ENCODE results near the gene CNPY1.
"Not testable (repeated sequence)": the region's sequence is repeated elsewhere in the genome, so short reads cannot be mapped to it uniquely, and the experiment has no call there.

CNPY1 gene

DNA sequence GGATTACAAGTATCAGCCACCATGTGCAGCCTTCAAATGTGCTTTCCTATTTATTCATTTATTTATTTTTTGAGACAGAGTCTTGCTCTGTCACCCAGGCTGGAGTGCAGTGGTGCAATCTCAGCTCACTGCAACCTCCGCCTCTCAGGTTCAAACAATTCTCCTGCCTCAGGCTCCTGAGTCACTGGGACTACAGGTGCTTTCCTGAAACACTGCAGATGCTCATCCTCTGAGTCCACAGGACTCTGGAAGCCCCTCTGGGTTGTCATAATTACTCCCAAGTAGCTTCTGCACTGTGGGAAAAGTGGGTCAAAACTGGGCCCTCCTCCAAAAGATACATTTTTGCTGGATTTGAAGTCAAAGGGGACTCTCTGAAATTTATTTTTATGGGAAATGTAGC, at the start of gene CNPY1:
Gene CNPY1, minus strand, starts transcription at position 111 of the 400 bp plus-strand sequence. CDS start 630 bp downstream, outside the sequence.
- not testable (repeated sequence) for H3K36me3 Mint-ChIP-seq (ENCODE audit: low read depth); H3K4me3 Mint-ChIP-seq; H3K9me3 Mint-ChIP-seq; DNase-seq; H3K4me1 Mint-ChIP-seq; H3K27ac Mint-ChIP-seq
- peaks cover 22% of the 10 kb centered on the region for H3K27me3 Mint-ChIP-seq (ENCODE audit: low read depth, poor library complexity)

DNA sequence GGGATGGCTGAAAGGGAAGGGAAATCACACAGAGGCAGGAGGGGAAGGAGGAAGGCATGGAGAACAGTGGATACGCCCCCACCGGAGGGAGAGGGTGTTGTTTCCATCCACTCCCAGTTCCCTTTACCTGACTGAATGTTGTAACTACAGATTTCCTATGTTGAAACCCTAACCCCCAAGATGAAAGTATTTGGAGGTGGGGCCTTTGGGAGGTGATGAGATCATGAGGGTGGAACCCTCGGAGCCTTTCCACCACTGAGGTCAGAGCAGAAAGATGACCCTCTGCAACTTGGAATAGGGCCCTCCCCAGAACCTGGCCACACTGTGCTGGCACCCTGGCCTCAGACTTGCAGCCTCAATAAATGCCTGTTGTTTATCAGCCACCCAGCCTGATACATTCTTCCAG, 48.6 kb upstream of the CNPY1 start:
- no peak for DNase-seq
- Mint-ChIP-seq H3K4me3 (no peak overlapping the region), H3K4me1 (peaks cover 26% of the 10 kb centered on the region), H3K36me3 (ENCODE audit: low read depth) (no peaks in the 10 kb centered on the region), H3K9me3 (no peaks in the 10 kb centered on the region), H3K27ac (no peak overlapping the region), H3K27me3 (ENCODE audit: low read depth, poor library complexity) (peaks cover 6% of the 10 kb centered on the region)
- TF ChIP-seq, protein P1, sequence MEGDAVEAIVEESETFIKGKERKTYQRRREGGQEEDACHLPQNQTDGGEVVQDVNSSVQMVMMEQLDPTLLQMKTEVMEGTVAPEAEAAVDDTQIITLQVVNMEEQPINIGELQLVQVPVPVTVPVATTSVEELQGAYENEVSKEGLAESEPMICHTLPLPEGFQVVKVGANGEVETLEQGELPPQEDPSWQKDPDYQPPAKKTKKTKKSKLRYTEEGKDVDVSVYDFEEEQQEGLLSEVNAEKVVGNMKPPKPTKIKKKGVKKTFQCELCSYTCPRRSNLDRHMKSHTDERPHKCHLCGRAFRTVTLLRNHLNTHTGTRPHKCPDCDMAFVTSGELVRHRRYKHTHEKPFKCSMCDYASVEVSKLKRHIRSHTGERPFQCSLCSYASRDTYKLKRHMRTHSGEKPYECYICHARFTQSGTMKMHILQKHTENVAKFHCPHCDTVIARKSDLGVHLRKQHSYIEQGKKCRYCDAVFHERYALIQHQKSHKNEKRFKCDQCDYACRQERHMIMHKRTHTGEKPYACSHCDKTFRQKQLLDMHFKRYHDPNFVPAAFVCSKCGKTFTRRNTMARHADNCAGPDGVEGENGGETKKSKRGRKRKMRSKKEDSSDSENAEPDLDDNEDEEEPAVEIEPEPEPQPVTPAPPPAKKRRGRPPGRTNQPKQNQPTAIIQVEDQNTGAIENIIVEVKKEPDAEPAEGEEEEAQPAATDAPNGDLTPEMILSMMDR (IDR thresholded peaks at IDR 0.05), result no peak

DNA sequence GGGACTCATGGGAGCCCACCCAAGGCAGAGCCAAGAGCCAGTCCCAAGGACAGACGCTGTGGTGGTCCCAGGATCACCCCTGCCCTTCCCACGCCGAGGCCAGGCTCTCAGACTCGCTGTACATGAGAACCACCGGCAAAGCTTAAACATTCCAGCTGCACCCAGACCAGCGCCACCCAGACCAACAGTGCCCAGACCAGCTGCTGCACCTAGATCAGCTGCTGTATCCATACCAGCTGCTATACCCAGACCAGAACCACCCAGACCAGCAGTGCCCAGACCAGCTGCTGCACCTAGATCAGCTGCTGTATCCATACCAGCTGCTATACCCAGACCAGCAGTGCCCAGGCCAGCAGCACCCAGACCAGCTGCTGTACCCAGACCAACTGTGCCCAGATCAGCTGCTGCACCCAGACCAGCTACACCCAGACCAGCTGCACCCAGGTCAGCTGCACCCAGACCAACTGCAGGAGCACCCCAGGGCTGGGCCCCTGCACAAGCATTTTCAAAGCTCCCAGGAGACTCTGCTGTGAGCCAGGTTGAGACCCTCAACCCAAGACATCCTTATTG, 47.9 kb upstream of the CNPY1 start:
- TF ChIP-seq, protein P1 (IDR thresholded peaks at IDR 0.05), result no peak
- H3K27ac Mint-ChIP-seq, result no peak overlapping the region

DNA sequence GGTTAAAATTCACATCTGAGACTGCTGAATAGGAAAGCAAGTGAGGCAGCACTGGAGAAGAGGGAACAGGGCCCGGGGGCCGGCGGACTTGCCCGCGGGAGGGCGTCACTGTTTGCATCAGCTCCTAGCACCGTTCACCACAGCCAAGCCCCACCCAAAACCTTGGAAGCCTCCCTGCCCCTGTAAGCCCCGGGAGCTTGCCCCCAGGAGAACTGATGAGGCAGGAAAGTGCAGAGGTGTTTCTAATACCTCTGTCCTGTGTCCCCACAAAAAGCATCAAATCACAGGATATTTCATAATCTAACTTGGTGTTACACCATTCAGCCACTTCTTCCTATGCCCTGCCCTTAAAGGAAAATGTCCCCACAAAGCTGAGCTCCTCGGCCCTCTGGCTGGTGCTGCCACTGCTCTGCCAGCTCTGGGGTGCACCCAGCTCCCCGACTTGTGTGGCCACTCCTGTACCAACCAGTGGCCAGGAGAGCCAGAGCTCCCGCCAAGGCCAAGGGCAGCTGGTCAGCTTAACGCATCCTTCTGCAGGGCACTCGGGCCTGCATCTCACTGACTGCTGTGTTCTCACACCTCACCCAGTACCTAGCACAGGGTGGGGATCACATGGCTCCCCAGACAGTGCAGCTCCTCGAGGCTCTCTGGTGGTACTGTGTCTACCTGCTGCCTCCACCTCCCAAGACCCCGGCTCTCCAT, 47.3 kb upstream of the CNPY1 start:
- Mint-ChIP-seq H3K4me3 (no peak overlapping the region), H3K4me1 (peaks cover 27% of the 10 kb centered on the region), H3K9me3 (no peaks in the 10 kb centered on the region), H3K27ac (no peak overlapping the region), H3K27me3 (ENCODE audit: low read depth, poor library complexity) (peaks cover 6% of the 10 kb centered on the region), H3K36me3 (ENCODE audit: low read depth) (no peaks in the 10 kb centered on the region)
- no peak for DNase-seq
- TF ChIP-seq, protein P1 (IDR thresholded peaks at IDR 0.05), result no peak

More for the DNA sequence above, 47.9 kb upstream of the CNPY1 start:
- Mint-ChIP-seq H3K27me3 (ENCODE audit: low read depth, poor library complexity) (peaks cover 6% of the 10 kb centered on the region), H3K4me3 (no peak overlapping the region), H3K4me1 (peaks cover 27% of the 10 kb centered on the region), H3K9me3 (no peaks in the 10 kb centered on the region), H3K36me3 (ENCODE audit: low read depth) (no peaks in the 10 kb centered on the region)
- no peak for DNase-seq

DNA sequence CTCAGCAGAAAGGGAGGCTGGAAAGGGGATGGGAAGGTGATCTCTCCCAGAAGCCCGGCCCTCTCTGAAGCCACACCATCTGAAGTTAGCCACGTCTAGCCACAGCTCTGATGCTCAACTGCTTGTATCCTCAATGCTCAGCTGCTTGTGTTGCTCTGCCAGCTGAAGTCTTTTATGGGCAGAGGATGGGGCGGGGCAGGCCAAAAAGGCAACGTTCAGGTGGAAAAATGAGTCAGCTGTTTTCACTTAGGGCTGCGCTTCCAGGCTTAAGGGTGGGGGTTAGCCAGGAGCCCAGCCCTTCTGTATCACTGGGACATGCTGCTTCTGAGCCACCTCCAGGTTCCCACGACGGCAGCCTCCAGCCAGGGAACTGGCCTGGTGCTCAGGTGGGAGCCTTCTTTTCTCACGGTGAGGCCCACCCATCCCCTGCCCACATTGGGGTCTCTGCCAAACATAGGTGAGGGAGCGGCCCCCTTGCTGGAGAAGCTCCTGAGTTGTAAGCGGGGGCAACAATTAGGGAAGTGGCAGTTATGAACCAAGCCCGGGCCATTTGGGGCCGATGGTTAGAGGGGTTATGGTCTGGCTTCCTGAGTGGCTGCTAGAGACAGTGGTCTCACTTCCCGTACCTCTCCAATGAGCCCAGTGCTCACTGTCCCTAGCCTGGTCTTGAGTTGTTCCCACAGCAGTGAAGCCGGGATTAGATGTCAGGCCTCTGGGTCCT, 44.9 kb upstream of the CNPY1 start:
- Mint-ChIP-seq H3K27me3 (ENCODE audit: low read depth, poor library complexity) (peaks cover 16% of the 10 kb centered on the region), H3K4me3 (no peak overlapping the region), H3K4me1 (peaks cover 27% of the 10 kb centered on the region), H3K9me3 (no peaks in the 10 kb centered on the region), H3K36me3 (ENCODE audit: low read depth) (no peaks in the 10 kb centered on the region), H3K27ac (no peak overlapping the region)
- TF ChIP-seq, protein P1 (IDR thresholded peaks at IDR 0.05), result no peak
- DNase-seq, result no peak

DNA sequence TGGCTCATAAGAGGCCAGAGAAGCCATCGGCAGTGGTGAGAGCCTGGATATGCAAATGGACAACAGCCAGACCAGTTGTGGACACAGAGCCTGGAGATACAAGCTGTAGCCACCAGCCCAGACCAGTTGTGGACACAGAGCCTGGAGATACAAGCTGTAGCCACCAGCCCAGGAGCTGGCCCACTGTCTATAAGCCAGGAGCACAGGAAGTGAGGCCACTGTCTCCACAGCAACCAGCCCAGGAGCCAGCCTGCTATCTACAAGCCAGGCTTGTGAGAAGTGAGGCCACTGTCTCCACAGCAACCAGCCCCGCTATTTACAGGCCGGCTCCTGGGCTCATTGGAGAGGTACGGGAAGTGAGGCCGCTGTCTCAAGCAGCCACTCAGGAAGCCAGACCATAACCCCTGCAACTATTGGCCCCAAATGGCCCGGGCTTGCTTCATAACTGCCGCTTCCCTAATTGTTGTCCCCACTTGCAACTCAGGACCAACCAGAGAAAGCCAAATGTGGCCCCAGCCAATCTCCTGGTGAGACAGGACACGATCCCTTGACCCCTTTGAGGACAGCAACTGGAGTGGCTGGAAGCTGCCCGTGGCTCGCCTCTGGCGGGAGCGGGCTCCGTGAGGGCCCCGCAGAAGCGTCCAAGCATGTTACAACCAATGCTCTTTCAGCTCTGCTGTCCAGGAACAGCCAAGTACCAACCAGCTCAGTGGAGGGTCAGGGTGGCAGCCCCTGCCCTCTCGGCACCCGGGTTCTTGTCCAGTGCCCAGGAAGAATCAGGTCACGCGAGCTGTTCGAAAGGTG, 44.1 kb upstream of the CNPY1 start:
- no peak overlapping the region for H3K27ac Mint-ChIP-seq
- H3K27me3 Mint-ChIP-seq (ENCODE audit: low read depth, poor library complexity), result peaks cover 24% of the 10 kb centered on the region
- TF ChIP-seq, protein P1 (IDR thresholded peaks at IDR 0.05), result no peak
- no peaks in the 10 kb centered on the region for H3K9me3 Mint-ChIP-seq
- no peak overlapping the region for H3K4me3 Mint-ChIP-seq
- H3K4me1 Mint-ChIP-seq, result peaks cover 26% of the 10 kb centered on the region
- no peaks in the 10 kb centered on the region for H3K36me3 Mint-ChIP-seq (ENCODE audit: low read depth)
- no peak for DNase-seq
